ENCODE measurements around the gene OPRL1.

OPRL1 gene

GRCh38 chr20:64101731-64102621 is 22.1 kb downstream of the OPRL1 start:
- TF ChIP-seq GATA3 (IDR thresholded peaks at IDR 0.05; ENCODE audit: low read depth, low read length) = no peak
- TF ChIP-seq GATA2 (IDR thresholded peaks at IDR 0.05; ENCODE audit: low read depth, low read length) = no peak

DNA sequence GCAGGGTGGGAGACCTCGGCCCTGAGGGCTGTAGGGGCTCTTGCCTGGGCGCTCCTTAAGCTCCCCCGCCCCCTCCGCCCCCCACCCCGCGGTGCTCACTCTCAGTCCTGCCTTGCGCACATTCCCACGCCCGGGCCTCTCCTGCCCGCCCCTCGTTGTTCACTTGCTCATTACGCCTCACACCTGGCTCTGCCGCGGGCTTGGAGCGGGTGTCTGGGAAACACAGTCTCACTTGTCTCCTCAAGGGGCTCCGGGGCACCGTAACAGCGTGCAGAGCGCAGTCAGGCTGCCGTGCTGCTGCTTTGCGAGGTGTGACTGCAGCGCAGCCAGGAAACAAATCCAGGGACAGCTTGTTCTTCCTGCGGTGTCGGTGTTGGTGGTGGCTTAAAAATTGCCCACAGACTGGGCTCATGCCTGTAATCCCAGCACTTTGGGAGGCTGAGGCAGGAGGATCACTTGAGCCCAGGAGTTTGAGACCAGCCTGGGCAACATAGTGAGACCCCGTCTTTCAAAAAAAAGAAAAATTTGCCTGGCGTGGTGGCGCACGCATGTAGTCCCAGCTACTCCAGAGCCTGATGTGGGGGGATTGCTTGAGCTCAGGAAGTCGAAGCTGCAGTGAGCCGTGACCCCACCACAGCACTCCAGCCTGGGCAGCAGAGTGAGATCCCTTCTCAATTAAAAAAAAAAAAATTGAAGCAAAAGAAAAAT is 22.9 kb downstream of the OPRL1 start:
- TF ChIP-seq GATA2 (IDR thresholded peaks at IDR 0.05; ENCODE audit: low read depth, low read length) (no peak), GATA3 (IDR thresholded peaks at IDR 0.05; ENCODE audit: low read depth, low read length) (no peak)

DNA sequence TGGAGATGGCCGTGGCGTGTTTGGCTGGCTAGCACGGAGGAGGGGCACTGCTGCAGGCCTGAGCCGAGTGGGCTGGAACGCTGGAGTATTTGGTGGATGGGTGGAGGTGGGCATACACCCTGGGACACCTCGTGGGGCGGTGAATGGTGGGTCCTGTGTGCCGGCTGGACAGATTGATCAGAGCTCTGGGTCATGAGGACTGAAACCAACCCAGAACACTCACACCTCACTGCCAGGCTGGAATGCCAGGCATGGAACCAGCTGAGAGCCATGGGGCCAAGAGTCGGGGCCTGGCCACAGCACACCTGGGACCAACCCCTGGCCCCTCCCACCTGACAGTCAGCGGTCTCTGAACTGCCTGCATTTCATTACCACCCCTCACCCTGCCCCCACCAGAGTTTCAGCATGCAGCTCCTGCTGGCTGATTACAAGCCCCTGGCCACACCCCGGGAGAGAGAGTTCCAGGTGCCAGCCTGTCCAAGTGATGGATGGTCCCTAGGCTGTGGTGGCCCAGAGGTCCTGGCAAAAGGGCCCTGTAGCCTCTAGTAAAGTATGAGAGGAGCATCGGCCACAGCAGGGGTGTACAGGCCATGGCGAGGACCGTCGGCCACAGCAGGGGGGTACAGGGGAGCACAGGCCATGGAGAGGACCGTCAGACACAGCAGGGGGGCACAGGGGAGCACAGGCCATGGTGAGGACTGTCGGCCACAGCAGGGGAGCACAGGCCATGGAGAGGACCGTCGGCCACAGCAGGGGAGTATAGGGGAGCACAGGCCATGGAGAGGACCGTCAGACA is 24.2 kb downstream of the OPRL1 start:
- TF ChIP-seq GATA3 (IDR thresholded peaks at IDR 0.05; ENCODE audit: low read depth, low read length) (no peak), GATA2 (IDR thresholded peaks at IDR 0.05; ENCODE audit: low read depth, low read length) (no peak)

DNA sequence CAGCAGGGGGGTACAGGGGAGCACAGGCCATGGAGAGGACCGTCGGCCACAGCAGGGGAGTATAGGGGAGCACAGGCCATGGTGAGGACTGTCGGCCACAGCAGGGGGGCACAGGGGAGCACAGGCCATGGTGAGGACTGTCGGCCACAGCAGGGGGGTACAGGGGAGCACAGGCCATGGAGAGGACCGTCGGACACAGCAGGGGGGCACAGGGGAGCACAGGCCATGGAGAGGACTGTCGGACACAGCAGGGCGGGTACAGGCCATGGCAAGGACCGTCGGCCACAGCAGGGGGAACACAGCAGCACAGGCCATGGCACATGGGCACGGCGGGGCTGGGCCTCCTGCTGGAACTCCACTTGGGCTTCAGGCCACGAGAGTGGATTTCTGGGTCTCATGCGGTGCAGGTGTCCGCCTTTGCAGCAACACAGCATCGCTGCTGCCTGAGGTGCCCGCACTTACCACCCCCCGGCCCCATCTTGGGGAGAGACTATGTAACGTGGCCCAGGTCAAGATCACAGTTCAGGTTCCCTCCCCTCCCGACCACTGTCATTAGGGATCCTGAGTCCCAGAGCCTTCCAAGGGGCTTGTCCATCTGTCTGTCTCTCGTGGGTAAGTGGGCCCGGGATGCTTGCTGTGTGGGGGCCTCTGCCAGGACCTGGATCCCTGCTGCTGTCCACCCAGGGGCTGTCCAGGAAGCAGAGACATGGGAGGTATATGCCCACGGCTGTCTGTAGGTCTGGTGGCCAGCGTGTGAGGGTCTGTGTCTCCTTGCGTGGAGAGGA is 25.0 kb downstream of the OPRL1 start:
- TF ChIP-seq GATA2 (IDR thresholded peaks at IDR 0.05; ENCODE audit: low read depth, low read length) = no peak
- no peak for TF ChIP-seq GATA3 (IDR thresholded peaks at IDR 0.05; ENCODE audit: low read depth, low read length)

DNA sequence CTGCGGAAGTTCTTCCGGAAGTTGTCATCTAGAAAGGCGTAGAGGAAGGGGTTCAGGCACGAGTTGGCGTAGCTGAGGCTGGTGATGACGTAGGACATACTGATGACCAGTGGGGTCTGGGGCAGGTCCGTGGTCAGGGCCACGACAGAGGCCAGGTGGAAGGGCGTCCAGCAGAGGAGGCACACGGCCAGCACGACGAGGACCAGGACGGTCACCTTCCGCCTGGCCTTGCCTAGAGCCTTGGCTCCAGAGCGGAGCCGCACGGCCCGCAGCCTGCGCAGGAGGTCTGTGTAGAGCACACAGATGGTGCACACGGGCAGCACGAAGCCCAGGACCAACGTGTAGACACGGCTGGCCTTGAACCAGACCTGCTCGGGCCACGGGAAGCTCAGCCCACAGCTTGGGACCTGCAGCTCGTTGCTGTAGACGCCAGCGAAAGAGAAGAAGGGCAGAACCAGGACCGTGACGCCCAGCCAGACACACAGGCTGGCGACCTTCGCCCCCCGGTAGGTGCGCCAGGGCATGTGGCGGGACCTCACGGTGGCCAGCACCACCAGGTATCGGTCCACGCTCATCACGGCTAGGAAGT is 26.1 kb downstream of the OPRL1 start:
- TF ChIP-seq GATA2 (IDR thresholded peaks at IDR 0.05; ENCODE audit: low read depth, low read length) = no peak

- TF ChIP-seq GATA3 (IDR thresholded peaks at IDR 0.05; ENCODE audit: low read depth, low read length) (no peak), GATA2 (IDR thresholded peaks at IDR 0.05; ENCODE audit: low read depth, low read length) (no peak)
Observed at GRCh38 chr20:64106435-64106961, 26.6 kb downstream of the OPRL1 start.

- TF ChIP-seq GATA3 (IDR thresholded peaks at IDR 0.05; ENCODE audit: low read depth, low read length) (no peak), GATA2 (IDR thresholded peaks at IDR 0.05; ENCODE audit: low read depth, low read length) (no peak)
Observed at GRCh38 chr20:64106981-64107735, 27.3 kb downstream of the OPRL1 start, which contains the start of gene NPBWR2. TSS of gene NPBWR2 (minus strand) at chr20:64107565. CDS start at chr20:64106831, 734 bp downstream.

DNA sequence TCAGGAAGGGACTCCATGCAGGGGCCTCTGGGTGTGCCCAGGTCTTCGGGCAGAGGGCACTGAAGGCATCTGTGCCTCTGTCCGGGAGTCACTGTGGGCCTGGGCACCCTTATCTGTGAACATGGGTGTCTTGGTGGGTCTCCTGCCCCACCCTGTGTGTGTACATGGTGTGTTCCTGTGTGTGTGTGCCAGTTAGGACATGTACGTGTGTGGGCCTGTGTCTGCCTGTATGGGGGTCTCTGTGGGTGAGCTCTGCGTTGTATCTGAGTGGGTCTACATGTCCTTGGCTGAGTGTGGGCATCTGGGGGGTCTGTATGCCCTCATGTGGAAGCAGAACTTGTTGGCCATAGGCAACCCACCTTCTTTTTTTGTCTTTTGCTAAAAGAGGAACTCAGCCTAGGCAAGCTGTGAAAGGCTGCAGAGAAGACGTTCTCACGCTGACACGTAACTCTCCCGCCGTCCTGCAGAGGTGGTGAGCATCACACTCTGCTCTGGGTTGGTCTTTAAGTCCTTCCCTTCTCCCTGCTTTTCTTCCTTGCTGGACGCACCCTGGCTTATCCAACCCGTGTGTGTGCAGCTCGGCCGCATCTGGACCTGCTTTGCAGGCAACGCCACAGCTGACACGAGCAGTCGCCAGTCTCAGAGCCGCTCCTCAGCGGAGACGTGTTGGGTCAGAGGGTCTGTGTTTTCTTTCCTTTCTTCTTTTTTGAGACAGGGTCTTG is 28.0 kb downstream of the OPRL1 start:
- TF ChIP-seq GATA3 (IDR thresholded peaks at IDR 0.05; ENCODE audit: low read depth, low read length) = no peak
- TF ChIP-seq GATA2 (IDR thresholded peaks at IDR 0.05; ENCODE audit: low read depth, low read length) = no peak

- TF ChIP-seq GATA2 (IDR thresholded peaks at IDR 0.05; ENCODE audit: low read depth, low read length) (no peak), GATA3 (IDR thresholded peaks at IDR 0.05; ENCODE audit: low read depth, low read length) (no peak)
Observed at GRCh38 chr20:64108731-64109681, 29.1 kb downstream of the OPRL1 start.

DNA sequence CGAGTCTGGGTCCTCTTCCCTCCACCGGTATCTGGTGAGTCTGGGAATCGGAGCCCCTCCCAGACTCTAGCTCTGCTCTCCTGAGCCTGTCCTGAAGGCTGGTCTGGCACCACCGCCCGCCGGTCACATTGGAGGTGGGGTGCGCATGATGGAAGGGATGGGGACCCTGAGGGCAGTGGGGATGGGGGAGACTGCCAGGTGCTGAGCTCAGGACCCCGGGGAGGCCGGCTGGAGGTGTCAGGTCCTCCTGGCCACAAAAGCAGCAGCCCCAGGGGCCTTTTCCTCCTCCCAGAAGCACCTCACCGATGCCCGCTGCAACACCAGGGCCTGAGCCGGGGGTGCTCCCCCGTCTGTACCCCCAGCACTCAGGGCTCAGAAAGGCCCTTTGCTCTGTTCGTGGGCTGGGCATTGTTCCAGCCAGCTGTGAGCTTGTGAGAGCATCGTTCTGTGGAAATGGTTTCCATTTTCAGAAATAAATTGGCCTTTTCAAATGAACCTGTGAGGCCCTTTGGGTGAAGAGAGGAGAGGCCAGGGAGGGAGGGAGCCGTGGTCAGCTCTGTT is 30.0 kb downstream of the OPRL1 start:
- TF ChIP-seq GATA3 (IDR thresholded peaks at IDR 0.05; ENCODE audit: low read depth, low read length) (no peak), GATA2 (IDR thresholded peaks at IDR 0.05; ENCODE audit: low read depth, low read length) (no peak)

All from SH-SY5Y (cell line).